ENCODE data around the gene TGM4.

DNA sequence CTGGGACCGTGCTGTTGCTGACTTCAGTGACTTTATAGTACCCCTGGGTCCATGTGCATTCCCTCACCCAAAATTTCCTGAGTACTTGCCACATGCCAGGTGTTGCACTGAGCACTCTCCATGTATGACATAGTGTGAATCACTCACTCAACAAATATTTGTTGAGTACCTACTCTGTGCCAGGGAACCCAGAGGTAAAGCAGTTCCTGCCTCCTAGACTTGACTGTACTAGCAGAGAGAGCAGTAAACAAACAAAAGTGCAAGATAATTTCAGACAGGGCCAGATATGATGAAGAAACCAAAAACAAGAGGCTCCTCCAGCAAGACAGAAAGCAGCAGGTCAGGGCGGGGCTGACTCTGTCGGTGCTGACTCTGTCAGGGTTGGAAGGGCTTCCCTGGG is 12.2 kb downstream of the TGM4 start:
- no peak for TF ChIP-seq POLR2A (IDR thresholded peaks at IDR 0.05)
- TF ChIP-seq, protein P1, sequence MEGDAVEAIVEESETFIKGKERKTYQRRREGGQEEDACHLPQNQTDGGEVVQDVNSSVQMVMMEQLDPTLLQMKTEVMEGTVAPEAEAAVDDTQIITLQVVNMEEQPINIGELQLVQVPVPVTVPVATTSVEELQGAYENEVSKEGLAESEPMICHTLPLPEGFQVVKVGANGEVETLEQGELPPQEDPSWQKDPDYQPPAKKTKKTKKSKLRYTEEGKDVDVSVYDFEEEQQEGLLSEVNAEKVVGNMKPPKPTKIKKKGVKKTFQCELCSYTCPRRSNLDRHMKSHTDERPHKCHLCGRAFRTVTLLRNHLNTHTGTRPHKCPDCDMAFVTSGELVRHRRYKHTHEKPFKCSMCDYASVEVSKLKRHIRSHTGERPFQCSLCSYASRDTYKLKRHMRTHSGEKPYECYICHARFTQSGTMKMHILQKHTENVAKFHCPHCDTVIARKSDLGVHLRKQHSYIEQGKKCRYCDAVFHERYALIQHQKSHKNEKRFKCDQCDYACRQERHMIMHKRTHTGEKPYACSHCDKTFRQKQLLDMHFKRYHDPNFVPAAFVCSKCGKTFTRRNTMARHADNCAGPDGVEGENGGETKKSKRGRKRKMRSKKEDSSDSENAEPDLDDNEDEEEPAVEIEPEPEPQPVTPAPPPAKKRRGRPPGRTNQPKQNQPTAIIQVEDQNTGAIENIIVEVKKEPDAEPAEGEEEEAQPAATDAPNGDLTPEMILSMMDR (IDR thresholded peaks at IDR 0.05): no peak

All from Peyer's patch (tissue), 4 donors.